SHP77 (cell line): ENCODE results near the gene SLC35F4.
"Not testable (repeated sequence)": the region's sequence is repeated elsewhere in the genome, so short reads cannot be mapped to it uniquely, and the experiment has no call there.

Experiments used
- DNase-seq, 2 experiments: peaks; one replicate each; lab custom pipeline; 2025; lab: John Stamatoyannopoulos, UW

The SLC35F4 gene

GRCh38 chr14:57865403-57866198, at the start of gene SLC35F4:
Gene SLC35F4, minus strand, starts transcription at chr14:57866092.
- no peak for DNase-seq

GRCh38 chr14:57909626-57910025, 43.7 kb upstream of the SLC35F4 start:
- no peak for DNase-seq

- DNase-seq, result no peak
Measured at GRCh38 chr14:57903954-57904353, 38.1 kb upstream of the SLC35F4 start.

GRCh38 chr14:57898837-57899572, 33.1 kb upstream of the SLC35F4 start:
- DNase-seq, result no peak

- DNase-seq, result no peak
Measured at GRCh38 chr14:57897144-57897748, 31.4 kb upstream of the SLC35F4 start.

GRCh38 chr14:57889245-57889644, 23.4 kb upstream of the SLC35F4 start:
- DNase-seq, result peak in 1 of 2 experiments; percentile 16

- DNase-seq, result no peak
Measured at GRCh38 chr14:57884175-57884574, 18.3 kb upstream of the SLC35F4 start.

- DNase-seq, result no peak
Measured at GRCh38 chr14:57883061-57883460, 17.2 kb upstream of the SLC35F4 start.

GRCh38 chr14:57879516-57879915, 13.6 kb upstream of the SLC35F4 start:
- no peak for DNase-seq

GRCh38 chr14:57875985-57876384, 10.1 kb upstream of the SLC35F4 start:
- DNase-seq, result no peak

GRCh38 chr14:57875296-57875695, 9.4 kb upstream of the SLC35F4 start:
- DNase-seq, result no peak

GRCh38 chr14:57871459-57872080, 5.7 kb upstream of the SLC35F4 start:
- DNase-seq, result no peak

GRCh38 chr14:57870686-57871457, 5.0 kb upstream of the SLC35F4 start:
- DNase-seq, result no peak

GRCh38 chr14:57869617-57870016, 3.7 kb upstream of the SLC35F4 start:
- no peak for DNase-seq

GRCh38 chr14:57866199-57866705, 360 bp upstream of the SLC35F4 start:
- DNase-seq, result no peak

- DNase-seq, result no peak
Measured at GRCh38 chr14:57865066-57865402, 858 bp downstream of the SLC35F4 start.

GRCh38 chr14:57864659-57865058, 1.2 kb downstream of the SLC35F4 start:
- no peak for DNase-seq

GRCh38 chr14:57863471-57863870, 2.4 kb downstream of the SLC35F4 start:
- DNase-seq, result no peak

GRCh38 chr14:57855666-57856065, 10.2 kb downstream of the SLC35F4 start:
- not testable (repeated sequence) for DNase-seq

GRCh38 chr14:57854571-57854970, 11.3 kb downstream of the SLC35F4 start:
- no peak for DNase-seq

- DNase-seq, result no peak
Measured at GRCh38 chr14:57851354-57851753, 14.5 kb downstream of the SLC35F4 start.

- no peak for DNase-seq
Measured at GRCh38 chr14:57848786-57849185, 17.1 kb downstream of the SLC35F4 start.
